C4-2B (cell line): ENCODE data around the gene FOXO6.

Source experiments
- H3K27ac ChIP-seq: fragments of 450-650 bp; 2 replicates; pipeline ENCODE4 v1.5.1; 2017
- CTCF ChIP-seq: fragments of 450-650 bp; conservative IDR thresholded peaks from 2 replicates; pipeline ENCODE4 v1.5.1; 2017; ENCODE audit warnings: mild to moderate bottlenecking
- ZFX ChIP-seq: fragments of 450-650 bp; IDR thresholded peaks from 2 replicates; pipeline ENCODE4 v1.6.1; 2017

Gene FOXO6

DNA sequence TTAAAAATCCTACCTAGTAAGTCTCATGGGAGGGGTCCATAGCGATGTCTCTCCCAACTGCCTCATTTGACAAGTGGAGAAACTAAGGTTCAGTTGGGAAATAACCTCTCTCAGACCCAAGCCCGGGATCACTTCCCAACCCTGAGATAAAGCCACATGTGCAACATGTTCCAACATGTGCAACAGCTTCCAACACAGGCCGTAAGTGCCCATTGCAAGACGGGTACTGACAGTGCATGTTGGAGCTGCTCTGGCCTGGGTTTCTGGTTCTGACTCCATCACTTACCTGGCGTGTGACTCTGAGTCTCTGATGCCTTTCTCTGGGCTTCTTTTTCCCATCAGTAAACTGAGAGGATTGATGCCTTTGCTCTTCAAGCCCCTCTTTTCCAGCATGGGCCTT, 38.0 kb upstream of the FOXO6 start:
- no peak overlapping the region for H3K27ac ChIP-seq
- TF ChIP-seq CTCF (peak; percentile 44), ZFX (no peak)

GRCh38 chr1:41325801-41326200, 35.4 kb upstream of the FOXO6 start:
- TF ChIP-seq CTCF: no peak
- TF ChIP-seq ZFX: no peak
- no peak overlapping the region for H3K27ac ChIP-seq

GRCh38 chr1:41327383-41327999, 33.7 kb upstream of the FOXO6 start:
- no peak for TF ChIP-seq CTCF
- TF ChIP-seq ZFX: no peak
- H3K27ac ChIP-seq: no peak overlapping the region

DNA sequence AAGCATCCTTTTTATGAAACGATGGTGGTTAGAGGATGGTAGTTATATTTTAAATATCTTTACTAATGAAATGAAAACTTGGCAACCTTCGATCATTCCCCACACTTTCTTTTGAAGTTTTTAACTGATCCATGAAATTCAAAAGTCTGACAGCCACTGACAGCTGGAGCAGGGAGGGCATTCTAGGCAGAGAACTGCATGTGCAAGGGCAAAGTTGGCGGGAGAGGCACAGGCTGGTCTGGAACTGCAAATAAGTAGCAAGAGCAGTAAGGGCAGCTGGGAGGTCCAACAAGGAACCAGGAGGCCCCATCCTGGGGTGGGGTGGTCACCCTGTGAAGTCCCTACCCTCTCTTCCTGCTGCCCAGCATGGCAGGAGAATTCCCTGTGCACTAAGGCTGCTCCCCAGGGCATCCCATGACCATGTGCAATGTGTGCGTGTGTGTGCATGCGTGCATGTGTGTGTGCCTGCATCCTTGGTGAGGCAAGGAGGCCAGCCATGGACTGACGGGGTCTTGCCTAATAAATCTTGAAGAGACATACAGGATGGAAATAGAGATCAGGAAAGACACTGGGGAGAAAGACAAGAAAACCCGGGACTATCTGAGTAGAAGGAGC, 33.1 kb upstream of the FOXO6 start:
- H3K27ac ChIP-seq: no peak overlapping the region
- TF ChIP-seq CTCF (no peak), ZFX (no peak)

- TF ChIP-seq ZFX: no peak
- TF ChIP-seq CTCF: no peak
Observed at GRCh38 chr1:41328780-41329640, 32.2 kb upstream of the FOXO6 start.

GRCh38 chr1:41329662-41330587, 31.3 kb upstream of the FOXO6 start:
- no peak overlapping the region for H3K27ac ChIP-seq
- TF ChIP-seq ZFX (no peak), CTCF (no peak)

More at GRCh38 chr1:41328780-41329640, 32.2 kb upstream of the FOXO6 start:
- no peak overlapping the region for H3K27ac ChIP-seq
